ENCODE data around the gene HSPA8.
"Not testable (repeated sequence)": the region's sequence is repeated elsewhere in the genome, so short reads cannot be mapped to it uniquely, and the experiment has no call there.

The HSPA8 gene

GRCh38 chr11:123062892-123063825 lies 1.2 kb upstream of the HSPA8 start:
- Histone ChIP-seq H3K4me1 (ENCODE audit: insufficient read depth, low read length, poor library complexity, severe bottlenecking) (peaks cover 35% of the 10 kb centered on the region), H3K79me2 (ENCODE audit: insufficient read depth, low read length) (peaks cover 76% of the 10 kb centered on the region), H4K20me1 (ENCODE audit: insufficient read depth, low read length, poor library complexity, severe bottlenecking) (peaks cover 37% of the 10 kb centered on the region), H3K9me3 (ENCODE audit: insufficient read depth, low read depth, low read length) (no peaks in the 10 kb centered on the region), H3K9ac (ENCODE audit: low read depth, low read length, poor library complexity, severe bottlenecking) (peak overlapping the region; percentile 100), H3K4me2 (ENCODE audit: low read depth, low read length, poor library complexity, severe bottlenecking) (peak overlapping the region; percentile 90), H2AFZ (ENCODE audit: low read length) (peak overlapping the region; percentile 32), H3K27me3 (ENCODE audit: insufficient read depth, low read length, poor library complexity, severe bottlenecking) (peaks cover 14% of the 10 kb centered on the region), H3K4me3 (ENCODE audit: low read length, poor library complexity, severe bottlenecking) (peak overlapping the region; percentile 90), H3K36me3 (ENCODE audit: insufficient read depth, low read length) (peaks cover 33% of the 10 kb centered on the region), H3K9me2 (replicated peaks; ENCODE audit: low read depth, low read length) (no peaks in the 10 kb centered on the region), H3F3A (ENCODE audit: low read depth) (no peaks in the 10 kb centered on the region)
- no peak for TF ChIP-seq EZH2phosphoT487 (IDR thresholded peaks at IDR 0.05; ENCODE audit: borderline replicate concordance)

GRCh38 chr11:123062158-123062891 lies 389 bp upstream of the HSPA8 start:
- TF ChIP-seq EZH2phosphoT487 (IDR thresholded peaks at IDR 0.05; ENCODE audit: borderline replicate concordance), result no peak
- TF ChIP-seq CTCF (conservative IDR thresholded peaks at IDR 0.05; ENCODE audit: low read length), result no peak
- peak overlapping the region; percentile 32 for H2AFZ ChIP-seq (ENCODE audit: low read length)
- H3K36me3 ChIP-seq (ENCODE audit: insufficient read depth, low read length), result peaks cover 41% of the 10 kb centered on the region
- H3K4me3 ChIP-seq (ENCODE audit: low read length, poor library complexity, severe bottlenecking), result peak overlapping the region; percentile 90
- H3K4me1 ChIP-seq (ENCODE audit: insufficient read depth, low read length, poor library complexity, severe bottlenecking), result peaks cover 40% of the 10 kb centered on the region
- peaks cover 84% of the 10 kb centered on the region for H3K79me2 ChIP-seq (ENCODE audit: insufficient read depth, low read length)
- no peaks in the 10 kb centered on the region for H3K9me3 ChIP-seq (ENCODE audit: insufficient read depth, low read depth, low read length)
- peaks cover 45% of the 10 kb centered on the region for H4K20me1 ChIP-seq (ENCODE audit: insufficient read depth, low read length, poor library complexity, severe bottlenecking)
- no peaks in the 10 kb centered on the region for H3F3A ChIP-seq (ENCODE audit: low read depth)
- no peaks in the 10 kb centered on the region for H3K9me2 ChIP-seq (replicated peaks; ENCODE audit: low read depth, low read length)
- peaks cover 14% of the 10 kb centered on the region for H3K27me3 ChIP-seq (ENCODE audit: insufficient read depth, low read length, poor library complexity, severe bottlenecking)
- peak overlapping the region; percentile 100 for H3K9ac ChIP-seq (ENCODE audit: low read depth, low read length, poor library complexity, severe bottlenecking)
- peak overlapping the region; percentile 90 for H3K4me2 ChIP-seq (ENCODE audit: low read depth, low read length, poor library complexity, severe bottlenecking)

- peaks cover 95% of the 10 kb centered on the region for H3K79me2 ChIP-seq (ENCODE audit: insufficient read depth, low read length)
- peak overlapping the region; percentile 100 for H3K9ac ChIP-seq (ENCODE audit: low read depth, low read length, poor library complexity, severe bottlenecking)
- no peak overlapping the region for H2AFZ ChIP-seq (ENCODE audit: low read length)
- peak overlapping the region; percentile 93 for H3K4me2 ChIP-seq (ENCODE audit: low read depth, low read length, poor library complexity, severe bottlenecking)
- H3K4me3 ChIP-seq (ENCODE audit: low read length, poor library complexity, severe bottlenecking), result peak overlapping the region; percentile 90
- peaks cover 18% of the 10 kb centered on the region for H3F3A ChIP-seq (ENCODE audit: low read depth)
- peaks cover 50% of the 10 kb centered on the region for H3K4me1 ChIP-seq (ENCODE audit: insufficient read depth, low read length, poor library complexity, severe bottlenecking)
- H4K20me1 ChIP-seq (ENCODE audit: insufficient read depth, low read length, poor library complexity, severe bottlenecking), result peaks cover 64% of the 10 kb centered on the region
- no peaks in the 10 kb centered on the region for H3K9me2 ChIP-seq (replicated peaks; ENCODE audit: low read depth, low read length)
- peaks cover 14% of the 10 kb centered on the region for H3K27me3 ChIP-seq (ENCODE audit: insufficient read depth, low read length, poor library complexity, severe bottlenecking)
- H3K9me3 ChIP-seq (ENCODE audit: insufficient read depth, low read depth, low read length), result no peaks in the 10 kb centered on the region
- peaks cover 60% of the 10 kb centered on the region for H3K36me3 ChIP-seq (ENCODE audit: insufficient read depth, low read length)
- TF ChIP-seq EZH2phosphoT487 (IDR thresholded peaks at IDR 0.05; ENCODE audit: borderline replicate concordance), result no peak
- TF ChIP-seq CTCF (conservative IDR thresholded peaks at IDR 0.05; ENCODE audit: low read length), result no peak
Measured at GRCh38 chr11:123060277-123061000, 1.5 kb downstream of the HSPA8 start.

- Histone ChIP-seq H3F3A (ENCODE audit: low read depth) (peaks cover 29% of the 10 kb centered on the region), H3K4me1 (ENCODE audit: insufficient read depth, low read length, poor library complexity, severe bottlenecking) (peaks cover 45% of the 10 kb centered on the region), H3K27me3 (ENCODE audit: insufficient read depth, low read length, poor library complexity, severe bottlenecking) (peaks cover 14% of the 10 kb centered on the region), H3K4me2 (ENCODE audit: low read depth, low read length, poor library complexity, severe bottlenecking) (peak overlapping the region; percentile 93), H3K36me3 (ENCODE audit: insufficient read depth, low read length) (peaks cover 62% of the 10 kb centered on the region), H3K79me2 (ENCODE audit: insufficient read depth, low read length) (peaks cover 84% of the 10 kb centered on the region), H4K20me1 (ENCODE audit: insufficient read depth, low read length, poor library complexity, severe bottlenecking) (peaks cover 75% of the 10 kb centered on the region), H3K9ac (ENCODE audit: low read depth, low read length, poor library complexity, severe bottlenecking) (peak overlapping the region; percentile 100), H3K4me3 (ENCODE audit: low read length, poor library complexity, severe bottlenecking) (peak overlapping the region; percentile 90)
- H3K9me3 ChIP-seq (ENCODE audit: insufficient read depth, low read depth, low read length); H3K9me2 ChIP-seq (replicated peaks; ENCODE audit: low read depth, low read length); H2AFZ ChIP-seq (ENCODE audit: low read length): not testable (repeated sequence)
Measured at GRCh38 chr11:123059041-123059920, 2.7 kb downstream of the HSPA8 start.

Data from Loucy (cell line).